Sigmoid colon (tissue), 7 donors: Measurements from ENCODE around the gene SMIM32. TPM values are rescaled to one million over a fixed set of nuclear protein-coding genes. Genes with fewer than 3 reads are reported as not detected.

Experiments
- DNase-seq: peaks from one replicate; pipeline ENCODE4 v3.0.0-alpha.2; 2019
- H3K27ac ChIP-seq, 4 donors: fragments of 200-600 bp; sonication (generic); one replicate each; pipeline ENCODE4 v1.5.1; 2016 to 2019; ENCODE audit warnings: mild to moderate bottlenecking in 1 of 4
- H3K27me3 ChIP-seq, 3 donors: fragments of 200-600 bp; sonication (generic); one replicate each; pipeline ENCODE4 v1.5.1; 2019; ENCODE audit warnings: mild to moderate bottlenecking in 1 of 3
- H3K36me3 ChIP-seq, 4 donors: fragments of 200-600 bp; sonication (generic); one replicate each; pipeline ENCODE4 v1.5.1; 2016 to 2019
- H3K4me1 ChIP-seq, 4 donors: fragments of 200-600 bp; sonication (generic); one replicate each; pipeline ENCODE4 v1.5.1; 2017 to 2019
- H3K4me3 ChIP-seq, 4 donors: fragments of 200-600 bp; sonication (generic); one replicate each; pipeline ENCODE4 v1.5.1; 2017 to 2019; ENCODE audit warnings: mild to moderate bottlenecking in 2 of 4, moderate library complexity in 1 of 4
- H3K9me3 ChIP-seq, 4 donors: fragments of 200-600 bp in 3 of 4; sonication (generic) in 3 of 4; one replicate each; pipeline versions ENCODE4 v1.5.1 to v1.6.1; 2013 to 2019
- EP300 ChIP-seq, 4 donors: sonication (generic); formaldehyde crosslinking; IDR thresholded peaks; one replicate each; pipeline ENCODE4 v1.6.1; 2017; ENCODE audit warnings: antibody characterized with exemption in 4 of 4
- POLR2A ChIP-seq, 2 donors: fragments of 450-650 bp; IDR thresholded peaks; one replicate each; pipeline ENCODE4 v1.6.1; 2016; ENCODE audit warnings: antibody characterized with exemption in 2 of 2, mild to moderate bottlenecking in 2 of 2, moderate library complexity in 2 of 2
- POLR2AphosphoS5 ChIP-seq, 4 donors: sonication (generic); formaldehyde crosslinking; IDR thresholded peaks; one replicate each; pipeline ENCODE4 v1.6.1; 2017; ENCODE audit warnings: antibody characterized with exemption in 4 of 4
- WGBS, 2 donors: extraction: QIAGEN DNeasy Blood & Tissue Kit; methylation state at CpG; one replicate each; pipeline ENCODE4 v1.1.7; 2013; 5-methylcytosine and 5-hydroxymethylcytosine counted together
- intact Hi-C: fragments of 100-400 bp; cut with DNase I; formaldehyde crosslinking; loops from one replicate; pipeline ENCODE4 v1.15.1; 2023
- polyA plus RNA-seq, 3 donors: library from polyadenylated mRNA; stranded (reverse); fragments of 200-250 nt; gene quantifications; one replicate each; pipeline ENCODE4 v1.2.3, GENCODE V29; 2013
- total RNA-seq, 4 donors: library from RNA; depleted of rRNA; stranded (reverse); fragments of >200 nt; gene quantifications; one replicate each; pipeline ENCODE4 v1.1.0, GENCODE V29; 2016
- TF ChIP-seq, protein P1 (sequence below), 4 experiments: fragments of 450-650 bp in 3 of 4; fragments of 200-600 bp in 1 of 4; IDR thresholded peaks; one replicate each; pipeline ENCODE4 v1.5.1; 2016 to 2019; ENCODE audit warnings: antibody characterized with exemption in 4 of 4, mild to moderate bottlenecking in 3 of 4, moderate library complexity in 2 of 4
- donor health status: healthy with polysubstance abuse.
- donor health status: Bipolar disorder and iron deficiency.
- donor health status: healthy.

The SMIM32 gene
- total and polyA plus RNA-seq, 7 donors = 0.36 to 10.8 (median 9.6) TPM; not detected in 3

DNA sequence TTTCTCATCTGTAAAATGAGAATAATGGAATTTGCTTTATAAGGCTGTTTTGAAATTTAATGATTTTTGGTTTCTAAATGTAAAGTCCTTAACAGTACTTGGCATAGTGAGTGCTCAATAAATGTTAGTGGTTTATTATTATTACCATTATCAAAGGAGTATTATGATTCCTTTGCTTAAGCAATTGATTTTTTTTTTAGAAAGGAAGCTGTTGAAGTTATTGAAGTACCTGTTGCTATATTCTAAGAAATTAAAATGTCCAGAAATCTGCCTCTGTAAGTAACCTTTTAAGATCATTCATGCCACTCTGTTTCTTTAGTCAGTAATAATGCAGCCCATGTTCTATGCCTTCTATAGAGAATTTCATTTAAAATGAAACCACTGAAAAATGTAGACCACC, 45.3 kb downstream of the SMIM32 start:
- no peak for DNase-seq
- no peaks in the 10 kb centered on the region for H3K36me3 ChIP-seq
- intact Hi-C loops = no loop called here
- H3K4me1 ChIP-seq = peaks cover 0 to 84% (median 38%) of the 10 kb centered on the region in 4 donors
- no peak overlapping the region for H3K27ac ChIP-seq
- no peak for TF ChIP-seq POLR2A (IDR thresholded peaks at IDR 0.05)
- TF ChIP-seq, protein P1, sequence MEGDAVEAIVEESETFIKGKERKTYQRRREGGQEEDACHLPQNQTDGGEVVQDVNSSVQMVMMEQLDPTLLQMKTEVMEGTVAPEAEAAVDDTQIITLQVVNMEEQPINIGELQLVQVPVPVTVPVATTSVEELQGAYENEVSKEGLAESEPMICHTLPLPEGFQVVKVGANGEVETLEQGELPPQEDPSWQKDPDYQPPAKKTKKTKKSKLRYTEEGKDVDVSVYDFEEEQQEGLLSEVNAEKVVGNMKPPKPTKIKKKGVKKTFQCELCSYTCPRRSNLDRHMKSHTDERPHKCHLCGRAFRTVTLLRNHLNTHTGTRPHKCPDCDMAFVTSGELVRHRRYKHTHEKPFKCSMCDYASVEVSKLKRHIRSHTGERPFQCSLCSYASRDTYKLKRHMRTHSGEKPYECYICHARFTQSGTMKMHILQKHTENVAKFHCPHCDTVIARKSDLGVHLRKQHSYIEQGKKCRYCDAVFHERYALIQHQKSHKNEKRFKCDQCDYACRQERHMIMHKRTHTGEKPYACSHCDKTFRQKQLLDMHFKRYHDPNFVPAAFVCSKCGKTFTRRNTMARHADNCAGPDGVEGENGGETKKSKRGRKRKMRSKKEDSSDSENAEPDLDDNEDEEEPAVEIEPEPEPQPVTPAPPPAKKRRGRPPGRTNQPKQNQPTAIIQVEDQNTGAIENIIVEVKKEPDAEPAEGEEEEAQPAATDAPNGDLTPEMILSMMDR (IDR thresholded peaks at IDR 0.05) = no peak
- TF ChIP-seq POLR2AphosphoS5 (IDR thresholded peaks at IDR 0.05) = no peak
- no peak for TF ChIP-seq EP300 (IDR thresholded peaks at IDR 0.05)
- no peaks in the 10 kb centered on the region for H3K9me3 ChIP-seq
- H3K27me3 ChIP-seq = no peaks in the 10 kb centered on the region
- H3K4me3 ChIP-seq = no peak overlapping the region

DNA sequence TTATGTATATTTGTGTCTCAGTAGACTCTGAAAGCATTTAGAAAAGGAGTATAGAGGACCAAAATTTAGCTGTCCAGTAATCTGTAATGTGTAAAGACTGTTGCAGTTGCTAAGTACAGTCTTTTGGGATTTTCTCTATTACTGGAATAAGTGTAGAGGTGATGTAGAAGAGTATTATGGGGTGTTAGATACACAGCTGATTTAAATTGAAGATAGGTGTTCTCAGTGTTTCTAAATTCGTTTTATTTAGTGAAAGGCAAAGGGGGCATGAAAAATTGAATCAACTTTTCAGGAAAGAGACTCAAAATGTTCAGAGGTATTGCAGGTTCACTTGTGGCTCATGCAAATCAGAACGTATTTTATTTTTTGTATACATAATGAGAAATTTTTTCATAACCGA, 46.8 kb downstream of the SMIM32 start:
- no peak for TF ChIP-seq POLR2AphosphoS5 (IDR thresholded peaks at IDR 0.05)
- H3K4me3 ChIP-seq = no peak overlapping the region
- DNase-seq = no peak
- WGBS, 2 donors = 70 to 81% methylated on average over 3 of the region's 3 CpGs
- no peak overlapping the region for H3K27ac ChIP-seq
- H3K27me3 ChIP-seq = no peaks in the 10 kb centered on the region
- peaks cover 0 to 89% (median 47%) of the 10 kb centered on the region in 4 donors for H3K4me1 ChIP-seq
- intact Hi-C loops = no loop called here
- H3K36me3 ChIP-seq = no peaks in the 10 kb centered on the region
- H3K9me3 ChIP-seq = no peaks in the 10 kb centered on the region

DNA sequence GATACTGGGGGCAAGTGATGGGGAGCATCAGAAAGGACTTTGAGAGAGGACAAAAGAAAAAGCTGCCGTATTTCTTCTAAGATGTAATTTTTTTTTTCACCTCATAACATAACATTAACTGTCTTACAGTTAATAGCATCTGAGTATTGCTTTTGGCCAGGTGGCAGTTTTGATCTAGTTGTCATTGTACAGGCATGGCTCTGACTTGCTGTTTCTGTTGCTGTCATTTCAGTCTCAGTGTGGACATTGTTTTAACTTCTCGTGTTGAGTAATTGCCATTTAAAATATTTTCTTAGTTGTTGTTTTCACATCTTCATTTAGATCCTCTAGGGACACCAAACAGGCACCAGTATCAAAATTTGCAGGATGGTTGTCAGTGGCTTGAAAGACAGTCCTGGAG, 47.9 kb downstream of the SMIM32 start:
- intact Hi-C loops = no loop called here
- Histone ChIP-seq H3K36me3 (no peaks in the 10 kb centered on the region), H3K4me3 (no peak overlapping the region), H3K27ac (no peak overlapping the region), H3K4me1 (peaks cover 0 to 89% (median 53%) of the 10 kb centered on the region in 4 donors), H3K27me3 (no peaks in the 10 kb centered on the region), H3K9me3 (no peaks in the 10 kb centered on the region)
- DNase-seq = no peak
- TF ChIP-seq POLR2A (IDR thresholded peaks at IDR 0.05) (no peak), POLR2AphosphoS5 (IDR thresholded peaks at IDR 0.05) (no peak), EP300 (IDR thresholded peaks at IDR 0.05) (no peak)
- TF ChIP-seq, protein P1 (IDR thresholded peaks at IDR 0.05) = no peak
- 54 to 72% methylated on average over 2 of the region's 2 CpGs for WGBS, 2 donors

DNA sequence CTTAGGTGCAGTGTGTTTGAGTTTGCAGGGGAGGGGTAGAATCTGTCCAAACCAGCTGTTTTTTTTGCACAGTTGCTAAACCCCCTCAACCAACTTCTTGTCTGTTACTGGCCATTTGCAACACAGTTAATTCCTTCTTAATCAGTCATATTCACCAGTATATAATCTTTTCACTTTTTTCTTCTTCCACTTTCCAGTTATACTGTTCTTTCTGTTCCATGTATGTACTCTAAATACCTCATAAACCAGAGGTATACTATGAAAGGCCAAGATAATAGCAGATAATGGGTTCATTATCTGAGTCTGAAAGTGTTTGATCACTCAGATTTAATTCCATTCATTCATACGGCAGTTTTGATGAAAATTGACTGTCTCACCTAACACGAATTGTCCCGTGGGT, 49.2 kb downstream of the SMIM32 start:
- Histone ChIP-seq H3K27me3 (no peaks in the 10 kb centered on the region), H3K36me3 (no peaks in the 10 kb centered on the region), H3K27ac (no peak overlapping the region), H3K4me3 (no peak overlapping the region), H3K9me3 (no peaks in the 10 kb centered on the region), H3K4me1 (peaks cover 0 to 89% (median 52%) of the 10 kb centered on the region in 4 donors)
- no peak for DNase-seq
- TF ChIP-seq, protein P1 (IDR thresholded peaks at IDR 0.05) = no peak
- TF ChIP-seq EP300 (IDR thresholded peaks at IDR 0.05) = no peak
- TF ChIP-seq POLR2A (IDR thresholded peaks at IDR 0.05) = no peak
- TF ChIP-seq POLR2AphosphoS5 (IDR thresholded peaks at IDR 0.05) = no peak
- 62 to 86% methylated on average over 3 of the region's 3 CpGs for WGBS, 2 donors
- intact Hi-C loops = no loop called here

DNA sequence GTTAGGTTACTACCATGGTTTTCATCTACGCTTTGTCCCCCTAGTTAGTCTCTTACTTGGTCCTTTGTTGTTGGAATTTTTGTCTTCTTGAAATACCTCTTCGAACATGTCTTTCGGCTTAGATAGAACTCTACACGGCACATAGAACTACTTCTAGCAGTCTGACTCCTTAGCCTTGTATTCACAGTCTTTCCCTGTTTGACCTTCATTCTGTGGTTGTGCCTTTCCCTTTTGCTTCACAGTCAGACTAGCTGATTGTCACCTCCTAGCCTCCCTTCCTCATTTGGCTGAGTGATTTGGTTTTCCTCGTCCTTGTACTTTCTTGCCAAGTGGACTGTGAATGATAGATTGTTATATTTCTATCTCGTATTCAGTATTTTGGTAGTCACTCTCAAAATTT, 49.6 kb downstream of the SMIM32 start:
- WGBS, 2 donors = 76 to 86% methylated on average over 6 of the region's 6 CpGs
- H3K4me1 ChIP-seq = peaks cover 0 to 89% (median 53%) of the 10 kb centered on the region in 4 donors
- no peak for DNase-seq
- H3K9me3 ChIP-seq = no peaks in the 10 kb centered on the region
- TF ChIP-seq, protein P1 (IDR thresholded peaks at IDR 0.05) = no peak
- TF ChIP-seq POLR2AphosphoS5 (IDR thresholded peaks at IDR 0.05) (no peak), EP300 (IDR thresholded peaks at IDR 0.05) (no peak), POLR2A (IDR thresholded peaks at IDR 0.05) (no peak)
- intact Hi-C loops = no loop called here
- H3K36me3 ChIP-seq = no peaks in the 10 kb centered on the region
- H3K27ac ChIP-seq = no peak overlapping the region
- no peaks in the 10 kb centered on the region for H3K27me3 ChIP-seq
- no peak overlapping the region for H3K4me3 ChIP-seq
